Coronary artery (tissue), 2 donors: ENCODE measurements around the gene MIDN.
A peak's percentile ranks its signal among the peaks of the same experiment; 100 is the strongest.

ENCODE experiments used
- DNase-seq: peaks from one replicate; pipeline ENCODE4 v3.0.0-alpha.2; 2017; ENCODE audit warnings: low spot score
- H3K27ac ChIP-seq, 2 donors: fragments of 200-600 bp; sonication (generic); one replicate each; pipeline ENCODE4 v1.5.1; 2016 to 2019
- H3K4me3 ChIP-seq: fragments of 200-600 bp; sonication (generic); 2 replicates; pipeline ENCODE4 v1.5.1; 2016; ENCODE audit warnings: mild to moderate bottlenecking, moderate library complexity
- TF ChIP-seq, protein P1 (sequence below): fragments of 200-600 bp; sonication (generic); IDR thresholded peaks from one replicate; pipeline ENCODE4 v1.5.1; 2019; ENCODE audit warnings: antibody characterized with exemption

MIDN gene

GRCh38 chr19:1275260-1275975 lies 27.0 kb downstream of the MIDN start, which contains the start of gene FAM174C:
Gene FAM174C (plus strand): TSS chr19:1275530. CDS start chr19:1275550, 20 bp downstream.
- peak within 1 kb of the TSS; percentile 92 to 97 for H3K27ac ChIP-seq
- H3K4me3 ChIP-seq = peak within 1 kb of the TSS; percentile 83
- TF ChIP-seq, protein P1, sequence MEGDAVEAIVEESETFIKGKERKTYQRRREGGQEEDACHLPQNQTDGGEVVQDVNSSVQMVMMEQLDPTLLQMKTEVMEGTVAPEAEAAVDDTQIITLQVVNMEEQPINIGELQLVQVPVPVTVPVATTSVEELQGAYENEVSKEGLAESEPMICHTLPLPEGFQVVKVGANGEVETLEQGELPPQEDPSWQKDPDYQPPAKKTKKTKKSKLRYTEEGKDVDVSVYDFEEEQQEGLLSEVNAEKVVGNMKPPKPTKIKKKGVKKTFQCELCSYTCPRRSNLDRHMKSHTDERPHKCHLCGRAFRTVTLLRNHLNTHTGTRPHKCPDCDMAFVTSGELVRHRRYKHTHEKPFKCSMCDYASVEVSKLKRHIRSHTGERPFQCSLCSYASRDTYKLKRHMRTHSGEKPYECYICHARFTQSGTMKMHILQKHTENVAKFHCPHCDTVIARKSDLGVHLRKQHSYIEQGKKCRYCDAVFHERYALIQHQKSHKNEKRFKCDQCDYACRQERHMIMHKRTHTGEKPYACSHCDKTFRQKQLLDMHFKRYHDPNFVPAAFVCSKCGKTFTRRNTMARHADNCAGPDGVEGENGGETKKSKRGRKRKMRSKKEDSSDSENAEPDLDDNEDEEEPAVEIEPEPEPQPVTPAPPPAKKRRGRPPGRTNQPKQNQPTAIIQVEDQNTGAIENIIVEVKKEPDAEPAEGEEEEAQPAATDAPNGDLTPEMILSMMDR = no peak
- peak; percentile 96 for DNase-seq

DNA sequence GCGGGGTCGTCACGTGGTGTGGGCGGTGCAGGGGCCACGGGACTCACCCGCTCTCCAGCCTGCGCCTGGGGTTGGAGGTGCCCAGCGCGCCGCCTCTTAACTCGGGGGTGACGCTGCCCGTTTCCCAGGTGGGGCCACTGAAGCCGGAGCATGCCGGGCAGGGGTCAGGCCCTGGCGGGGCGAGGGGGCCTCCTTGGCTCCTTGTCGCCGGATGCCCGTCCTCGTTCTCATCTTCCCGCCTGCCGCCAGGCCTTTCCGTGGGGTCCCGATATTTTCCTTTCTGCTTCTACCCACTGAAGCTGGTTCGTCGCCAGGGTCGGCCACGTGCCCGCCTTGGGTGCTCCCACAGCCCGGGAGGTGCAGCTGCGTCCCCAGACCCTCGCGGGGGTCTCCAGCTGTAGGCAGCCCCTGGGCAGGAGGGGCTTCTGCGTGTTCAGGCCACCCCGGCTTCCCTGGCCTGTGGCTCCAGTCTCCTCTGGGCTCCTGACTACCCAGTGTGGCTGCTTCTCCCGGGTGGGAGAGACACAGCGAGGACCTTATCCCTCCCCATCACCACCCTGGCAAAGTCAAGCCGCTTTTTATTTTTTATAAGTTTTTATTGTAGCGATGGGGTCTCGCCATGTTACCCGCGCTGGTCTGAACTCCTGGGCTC lies 27.7 kb downstream of the MIDN start:
- TF ChIP-seq, protein P1 = no peak
- peak overlapping the region; percentile 92 to 97 for H3K27ac ChIP-seq
- H3K4me3 ChIP-seq = peak overlapping the region; percentile 83
- peak; percentile 83 for DNase-seq

DNA sequence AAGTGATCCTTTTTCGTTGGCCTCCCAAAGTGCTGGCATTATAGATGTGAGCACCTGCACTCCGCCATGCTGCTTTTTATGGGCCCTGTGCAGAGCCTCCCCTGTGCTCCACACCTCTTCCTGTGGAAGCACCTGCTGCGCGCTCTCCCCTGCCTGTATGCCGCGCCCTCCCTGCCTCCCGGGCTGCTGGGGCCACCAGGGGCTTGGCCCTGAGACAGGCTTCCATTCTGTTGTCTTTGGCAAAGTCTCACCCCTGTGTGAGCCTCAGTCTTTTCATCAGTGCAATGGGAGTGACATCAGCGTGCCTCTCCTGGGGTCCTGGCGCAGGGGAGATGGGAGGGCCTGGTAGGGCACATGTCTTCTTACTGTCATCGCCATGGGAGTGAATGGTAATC lies 28.2 kb downstream of the MIDN start:
- no peak for DNase-seq
- peak overlapping the region; percentile 83 for H3K4me3 ChIP-seq
- no peak overlapping the region for H3K27ac ChIP-seq
- TF ChIP-seq, protein P1 = no peak

- H3K27ac ChIP-seq = no peak overlapping the region
- TF ChIP-seq, protein P1 = no peak
- DNase-seq = no peak
- H3K4me3 ChIP-seq = no peak overlapping the region
Observed at GRCh38 chr19:1277061-1277460, 28.7 kb downstream of the MIDN start.

DNA sequence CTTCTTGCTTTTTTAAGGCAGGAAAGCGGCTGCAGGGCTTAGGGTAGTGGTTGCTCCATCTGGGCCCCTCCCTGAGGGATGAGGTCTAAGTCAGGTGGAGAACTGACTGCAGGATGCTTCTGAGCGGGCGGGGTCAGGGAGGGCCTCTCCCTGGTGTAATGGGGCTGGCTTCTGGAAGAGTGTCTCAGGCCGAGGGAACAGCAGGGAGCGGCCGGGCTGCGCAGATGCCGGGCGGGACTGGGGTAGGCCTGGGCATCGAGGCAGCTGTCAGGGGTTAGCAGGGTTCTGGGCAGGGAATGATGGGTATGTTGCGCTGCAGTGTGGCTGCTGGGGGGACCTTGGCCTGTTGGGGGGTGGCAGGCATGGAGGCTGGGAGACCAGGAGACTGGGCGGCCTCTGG lies 29.7 kb downstream of the MIDN start:
- TF ChIP-seq, protein P1 = no peak
- no peak for DNase-seq
- no peak overlapping the region for H3K4me3 ChIP-seq
- H3K27ac ChIP-seq = no peak overlapping the region

- Histone ChIP-seq H3K27ac (no peak overlapping the region), H3K4me3 (no peak overlapping the region)
- DNase-seq = no peak
- TF ChIP-seq, protein P1 = no peak
Observed at GRCh38 chr19:1278713-1279660, 30.6 kb downstream of the MIDN start.
